Smooth muscle cell (in vitro differentiated cells): Measurements from ENCODE around the gene GFPT1. TPM values are rescaled to one million over a fixed set of nuclear protein-coding genes. Genes with fewer than 3 reads are reported as not detected.

ENCODE experiments used
- DNase-seq: peaks from one replicate; lab custom pipeline; 2025; ENCODE audit not compliant: unreplicated experiment; lab: John Stamatoyannopoulos, UW
- H2AFZ ChIP-seq: fragments of 200-600 bp; sonication (generic); 2 replicates; pipeline ENCODE4 v1.6.0; 2016; ENCODE audit warnings: antibody characterized with exemption, low read depth, mild to moderate bottlenecking
- H3F3A ChIP-seq: fragments of 200-600 bp; sonication (generic); 2 replicates; pipeline ENCODE4 v1.6.0; 2017; ENCODE audit warnings: antibody characterized with exemption, low read depth
- H3K27ac ChIP-seq: fragments of 200-600 bp; sonication (generic); 2 replicates; pipeline ENCODE4 v1.5.1; 2016; ENCODE audit warnings: low read depth, mild to moderate bottlenecking
- H3K27me3 ChIP-seq: fragments of 200-600 bp; sonication (generic); 2 replicates; pipeline ENCODE4 v1.6.1; 2016; ENCODE audit warnings: low read depth, mild to moderate bottlenecking
- H3K36me3 ChIP-seq: fragments of 200-600 bp; sonication (generic); 2 replicates; pipeline ENCODE4 v1.5.1; 2016; ENCODE audit warnings: low read depth
- H3K4me1 ChIP-seq: fragments of 200-600 bp; sonication (generic); 2 replicates; pipeline ENCODE4 v1.5.1; 2016; ENCODE audit warnings: low read depth
- H3K4me2 ChIP-seq: fragments of 200-600 bp; sonication (generic); 2 replicates; pipeline ENCODE4 v1.6.0; 2016; ENCODE audit warnings: mild to moderate bottlenecking
- H3K4me3 ChIP-seq: fragments of 200-600 bp; sonication (generic); 2 replicates; pipeline ENCODE4 v1.5.1; 2016; ENCODE audit warnings: mild to moderate bottlenecking
- H3K79me2 ChIP-seq: fragments of 200-600 bp; sonication (generic); 2 replicates; pipeline ENCODE4 v1.6.0; 2016; ENCODE audit warnings: low read depth, mild to moderate bottlenecking
- H3K9ac ChIP-seq: fragments of 200-600 bp; sonication (generic); 2 replicates; pipeline ENCODE4 v1.6.0; 2016; ENCODE audit warnings: low read depth
- H3K9me3 ChIP-seq: fragments of 200-600 bp; sonication (generic); replicated peaks from 2 replicates; pipeline ENCODE4 v1.5.1; 2016; ENCODE audit warnings: low read depth
- H4K20me1 ChIP-seq: fragments of 200-600 bp; sonication (generic); 2 replicates; pipeline ENCODE4 v1.6.0; 2016; ENCODE audit warnings: low read depth
- CTCF ChIP-seq: fragments of 200-600 bp; sonication (generic); IDR thresholded peaks from 2 replicates; pipeline ENCODE4 v1.5.1; 2017; ENCODE audit warnings: borderline replicate concordance, mild to moderate bottlenecking, antibody characterized with exemption; ENCODE audit not compliant: insufficient read depth, poor library complexity, severe bottlenecking
- WGBS: methylation state at CpG from one replicate; pipeline ENCODE4 v1.1.7; 2016; ENCODE audit warnings: low lambda C conversion rate; 5-methylcytosine and 5-hydroxymethylcytosine counted together
- polyA plus RNA-seq: library from polyadenylated mRNA; unstranded; fragments of >200 nt; fragmentation: Nextera tagmentation; extraction: Ambion mirVana; gene quantifications from 2 replicates; pipeline ENCODE4 v1.2.1, GENCODE V29; 2016
- total RNA-seq: library from RNA; depleted of rRNA; stranded (reverse); fragments of >200 nt; gene quantifications from 2 replicates; pipeline ENCODE4 v1.2.3, GENCODE V29; 2014

GFPT1 gene
- total and polyA plus RNA-seq, 2 experiments from 2014 or later, result 78.5 to 97.7 TPM

GRCh38 chr2:69397234-69397633 is 10.2 kb upstream of the GFPT1 start:
- no peaks in the 10 kb centered on the region for H3K79me2 ChIP-seq
- H3K27me3 ChIP-seq, result no peaks in the 10 kb centered on the region
- no peaks in the 10 kb centered on the region for H3F3A ChIP-seq
- no peak for TF ChIP-seq CTCF
- no peak for DNase-seq
- H3K36me3 ChIP-seq, result peaks cover 4% of the 10 kb centered on the region
- H2AFZ ChIP-seq, result no peak overlapping the region
- H3K4me3 ChIP-seq, result no peak overlapping the region
- H3K4me2 ChIP-seq, result no peak overlapping the region
- H4K20me1 ChIP-seq, result no peaks in the 10 kb centered on the region
- no peaks in the 10 kb centered on the region for H3K9me3 ChIP-seq
- H3K4me1 ChIP-seq, result no peaks in the 10 kb centered on the region
- no peak overlapping the region for H3K27ac ChIP-seq
- H3K9ac ChIP-seq, result no peak overlapping the region

GRCh38 chr2:69395866-69396265 is 8.8 kb upstream of the GFPT1 start:
- peaks cover 6% of the 10 kb centered on the region for H3F3A ChIP-seq
- H3K4me1 ChIP-seq, result no peaks in the 10 kb centered on the region
- H3K9ac ChIP-seq, result no peak overlapping the region
- H3K4me2 ChIP-seq, result no peak overlapping the region
- no peak overlapping the region for H3K4me3 ChIP-seq
- 83% methylated on average over 1 of the region's 1 CpG for WGBS
- peaks cover 4% of the 10 kb centered on the region for H3K36me3 ChIP-seq
- H3K79me2 ChIP-seq, result no peaks in the 10 kb centered on the region
- no peak for DNase-seq
- no peaks in the 10 kb centered on the region for H4K20me1 ChIP-seq
- no peaks in the 10 kb centered on the region for H3K27me3 ChIP-seq
- H3K9me3 ChIP-seq, result no peaks in the 10 kb centered on the region
- H2AFZ ChIP-seq, result no peak overlapping the region
- TF ChIP-seq CTCF, result no peak
- H3K27ac ChIP-seq, result no peak overlapping the region

GRCh38 chr2:69393963-69394362 is 6.9 kb upstream of the GFPT1 start:
- H3K36me3 ChIP-seq, result peaks cover 4% of the 10 kb centered on the region
- no peaks in the 10 kb centered on the region for H3K9me3 ChIP-seq
- H3F3A ChIP-seq, result peaks cover 6% of the 10 kb centered on the region
- no peak overlapping the region for H3K9ac ChIP-seq
- no peaks in the 10 kb centered on the region for H4K20me1 ChIP-seq
- H3K27me3 ChIP-seq, result no peaks in the 10 kb centered on the region
- no peak overlapping the region for H2AFZ ChIP-seq
- no peak overlapping the region for H3K27ac ChIP-seq
- H3K79me2 ChIP-seq, result no peaks in the 10 kb centered on the region
- no peak for DNase-seq
- TF ChIP-seq CTCF, result no peak
- H3K4me1 ChIP-seq, result peaks cover 2% of the 10 kb centered on the region
- no peak overlapping the region for H3K4me2 ChIP-seq
- H3K4me3 ChIP-seq, result no peak overlapping the region

- no peaks in the 10 kb centered on the region for H3K27me3 ChIP-seq
- H3K4me3 ChIP-seq, result no peak overlapping the region
- H3F3A ChIP-seq, result peaks cover 17% of the 10 kb centered on the region
- no peak overlapping the region for H3K9ac ChIP-seq
- H2AFZ ChIP-seq, result no peak overlapping the region
- peak overlapping the region; percentile 33 for H3K27ac ChIP-seq
- DNase-seq, result no peak
- H3K4me1 ChIP-seq, result peaks cover 21% of the 10 kb centered on the region
- WGBS, result 85% methylated on average over 3 of the region's 3 CpGs
- peaks cover 10% of the 10 kb centered on the region for H4K20me1 ChIP-seq
- no peak for TF ChIP-seq CTCF
- no peaks in the 10 kb centered on the region for H3K36me3 ChIP-seq
- H3K4me2 ChIP-seq, result no peak overlapping the region
- H3K79me2 ChIP-seq, result peaks cover 16% of the 10 kb centered on the region
- no peaks in the 10 kb centered on the region for H3K9me3 ChIP-seq
These were observed 3.4 kb upstream of the GFPT1 start for GRCh38 chr2:69390471-69390870.
